Transverse colon (tissue), 4 donors: Measurements from ENCODE around the gene SPATC1L.

Experiments
- EP300 ChIP-seq: sonication (generic); formaldehyde crosslinking; IDR thresholded peaks from one replicate; pipeline ENCODE4 v1.6.1; 2017; ENCODE audit warnings: antibody characterized with exemption, low read depth
- POLR2A ChIP-seq: fragments of 450-650 bp; IDR thresholded peaks from one replicate; pipeline ENCODE4 v1.6.1; 2016; ENCODE audit warnings: antibody characterized with exemption, mild to moderate bottlenecking, moderate library complexity
- POLR2AphosphoS5 ChIP-seq, 3 donors: sonication (generic); formaldehyde crosslinking; IDR thresholded peaks; one replicate each; pipeline ENCODE4 v1.6.1; 2016; ENCODE audit warnings: antibody characterized with exemption in 3 of 3
- TF ChIP-seq, protein P1 (sequence below), 5 experiments: fragments of 200-600 bp in 3 of 5; fragments of 450-650 bp in 2 of 5; sonication (generic) in 3 of 5; IDR thresholded peaks; 1 replicate in 2 of 5; 2 replicates in 3 of 5; pipeline ENCODE4 v1.5.1; 2016 to 2017; ENCODE audit warnings: antibody characterized with exemption in 5 of 5, inconsistent platforms in 3 of 5, mild to moderate bottlenecking in 2 of 5, moderate library complexity in 1 of 5

DNA sequence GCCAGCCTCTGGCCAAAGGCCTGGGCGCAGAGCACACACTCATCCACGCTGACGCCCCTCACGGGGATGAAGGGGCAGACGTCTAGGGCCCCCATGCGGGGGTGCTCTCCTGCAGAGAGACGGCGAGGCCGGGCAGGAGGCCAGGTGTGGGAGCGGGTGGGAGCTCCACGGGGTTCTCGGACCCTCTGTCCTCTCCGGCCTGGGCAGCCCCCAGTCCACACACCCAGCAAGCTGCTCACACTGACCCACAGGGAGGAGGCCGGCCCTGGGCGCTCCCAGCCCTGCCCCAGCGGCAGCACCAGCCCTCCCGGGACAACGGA lies 31.4 kb downstream of the SPATC1L start:
- TF ChIP-seq, protein P1, sequence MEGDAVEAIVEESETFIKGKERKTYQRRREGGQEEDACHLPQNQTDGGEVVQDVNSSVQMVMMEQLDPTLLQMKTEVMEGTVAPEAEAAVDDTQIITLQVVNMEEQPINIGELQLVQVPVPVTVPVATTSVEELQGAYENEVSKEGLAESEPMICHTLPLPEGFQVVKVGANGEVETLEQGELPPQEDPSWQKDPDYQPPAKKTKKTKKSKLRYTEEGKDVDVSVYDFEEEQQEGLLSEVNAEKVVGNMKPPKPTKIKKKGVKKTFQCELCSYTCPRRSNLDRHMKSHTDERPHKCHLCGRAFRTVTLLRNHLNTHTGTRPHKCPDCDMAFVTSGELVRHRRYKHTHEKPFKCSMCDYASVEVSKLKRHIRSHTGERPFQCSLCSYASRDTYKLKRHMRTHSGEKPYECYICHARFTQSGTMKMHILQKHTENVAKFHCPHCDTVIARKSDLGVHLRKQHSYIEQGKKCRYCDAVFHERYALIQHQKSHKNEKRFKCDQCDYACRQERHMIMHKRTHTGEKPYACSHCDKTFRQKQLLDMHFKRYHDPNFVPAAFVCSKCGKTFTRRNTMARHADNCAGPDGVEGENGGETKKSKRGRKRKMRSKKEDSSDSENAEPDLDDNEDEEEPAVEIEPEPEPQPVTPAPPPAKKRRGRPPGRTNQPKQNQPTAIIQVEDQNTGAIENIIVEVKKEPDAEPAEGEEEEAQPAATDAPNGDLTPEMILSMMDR (IDR thresholded peaks at IDR 0.05): no peak
- no peak for TF ChIP-seq EP300
- TF ChIP-seq POLR2A: no peak
- TF ChIP-seq POLR2AphosphoS5 (IDR thresholded peaks at IDR 0.05): no peak
